GM21737 (cell line): Measurements from ENCODE around the gene TMEM132A.

Experiments
- ATAC-seq: cut with Tn5 transposase; IDR thresholded peaks from one replicate; pipeline ENCODE4 v1.9.1; 2021; ENCODE audit warnings: mild to moderate bottlenecking, moderate library complexity; ENCODE audit not compliant: unreplicated experiment

Gene TMEM132A

GRCh38 chr11:60935676-60936442 lies 11.6 kb downstream of the TMEM132A start:
- ATAC-seq, result no peak

GRCh38 chr11:60936467-60937143 lies 12.3 kb downstream of the TMEM132A start:
- ATAC-seq, result no peak

GRCh38 chr11:60937144-60937527 lies 12.9 kb downstream of the TMEM132A start:
- no peak for ATAC-seq

- ATAC-seq, result no peak
Measured at GRCh38 chr11:60937811-60938210, 13.6 kb downstream of the TMEM132A start.

- no peak for ATAC-seq
Measured at GRCh38 chr11:60938500-60938899, 14.2 kb downstream of the TMEM132A start.

GRCh38 chr11:60939301-60939700 lies 15.0 kb downstream of the TMEM132A start:
- ATAC-seq, result no peak

GRCh38 chr11:60939855-60940254 lies 15.6 kb downstream of the TMEM132A start:
- no peak for ATAC-seq

GRCh38 chr11:60941371-60942119 lies 17.3 kb downstream of the TMEM132A start:
- ATAC-seq, result no peak

GRCh38 chr11:60942219-60942618 lies 18.0 kb downstream of the TMEM132A start:
- ATAC-seq, result no peak

- no peak for ATAC-seq
Measured at GRCh38 chr11:60942970-60943565, 18.8 kb downstream of the TMEM132A start.

- no peak for ATAC-seq
Measured at GRCh38 chr11:60944490-60945294, 20.4 kb downstream of the TMEM132A start.

GRCh38 chr11:60945295-60945667 lies 21.0 kb downstream of the TMEM132A start:
- no peak for ATAC-seq

- no peak for ATAC-seq
Measured at GRCh38 chr11:60946601-60947264, 22.5 kb downstream of the TMEM132A start.

- ATAC-seq, result no peak
Measured at GRCh38 chr11:60947700-60948099, 23.4 kb downstream of the TMEM132A start.

GRCh38 chr11:60948250-60948649 lies 24.0 kb downstream of the TMEM132A start:
- ATAC-seq, result no peak

GRCh38 chr11:60950024-60950423 lies 25.8 kb downstream of the TMEM132A start:
- ATAC-seq, result no peak

GRCh38 chr11:60950933-60951605 lies 26.8 kb downstream of the TMEM132A start:
- no peak for ATAC-seq

- ATAC-seq, result no peak
Measured at GRCh38 chr11:60951606-60951903, 27.3 kb downstream of the TMEM132A start.

- peak; percentile 66 for ATAC-seq
Measured at GRCh38 chr11:60951904-60952741, 27.9 kb downstream of the TMEM132A start, which contains the start of gene SLC15A3. Gene SLC15A3 (minus strand): TSS chr11:60952176. CDS start chr11:60951551, 625 bp downstream.
